CD4-positive, CD25-positive, alpha-beta regulatory T cell (primary cell): Measurements from ENCODE around the gene PRSS12. TPM values are rescaled to one million over a fixed set of nuclear protein-coding genes. Genes with fewer than 3 reads are reported as not detected.

ENCODE experiments used
- ATAC-seq, 2 donors: fragments of 150-1000 bp; cut with Tn5 transposase; one replicate each; pipeline ENCODE4 v1.10.0; 2021; ENCODE audit warnings: low read depth in 2 of 2, moderate number of reproducible peaks in 2 of 2, moderate library complexity in 1 of 2
- DNase-seq, 3 donors: peaks; one replicate each; pipeline versions ENCODE4 v3.0.0 to v3.0.0-alpha.2; 2012 to 2022; ENCODE audit warnings: mixed read lengths in 1 of 3
- H3K27ac ChIP-seq: one replicate; pipeline ENCODE4 v1.7.0; 2013; ENCODE audit warnings: mild to moderate bottlenecking, low read length; ENCODE audit not compliant: insufficient read depth, poor library complexity, severe bottlenecking
- H3K27me3 ChIP-seq: one replicate; pipeline ENCODE4 v1.7.0; 2013; ENCODE audit warnings: low read length; ENCODE audit not compliant: control insufficient read depth, insufficient read depth
- H3K36me3 ChIP-seq: one replicate; pipeline ENCODE4 v1.7.0; 2013; ENCODE audit warnings: mild to moderate bottlenecking, low read length, moderate library complexity; ENCODE audit not compliant: control insufficient read depth, insufficient read depth
- H3K4me1 ChIP-seq: 2 replicates; pipeline ENCODE4 v1.7.0; 2013; ENCODE audit warnings: mild to moderate bottlenecking, low read length; ENCODE audit not compliant: insufficient read depth, control insufficient read depth, poor library complexity, severe bottlenecking
- H3K4me3 ChIP-seq: one replicate; pipeline ENCODE4 v1.7.0; 2013; ENCODE audit warnings: low read depth, mild to moderate bottlenecking, low read length, moderate library complexity
- H3K9me3 ChIP-seq, 2 experiments: 1 replicate in 1 of 2; 2 replicates in 1 of 2; pipeline ENCODE4 v1.7.0; 2013; ENCODE audit warnings: low read length in 2 of 2, mild to moderate bottlenecking in 1 of 2, moderate library complexity in 1 of 2; ENCODE audit not compliant: control insufficient read depth in 2 of 2
- H3K27ac Mint-ChIP-seq, 3 donors: one replicate each; pipeline ENCODE4 v1.8.0; 2020 to 2022; ENCODE audit warnings: mild to moderate bottlenecking in 3 of 3, mixed read lengths in 3 of 3, moderate library complexity in 2 of 3
- H3K27me3 Mint-ChIP-seq: one replicate; pipeline ENCODE4 v1.8.0; 2022; ENCODE audit warnings: mild to moderate bottlenecking, mixed read lengths
- H3K36me3 Mint-ChIP-seq: one replicate; pipeline ENCODE4 v1.8.0; 2020; ENCODE audit warnings: mixed read lengths
- H3K4me1 Mint-ChIP-seq, 4 donors: one replicate each; pipeline ENCODE4 v1.8.0; 2020 to 2022; ENCODE audit warnings: mixed read lengths in 4 of 4, mild to moderate bottlenecking in 1 of 4
- H3K4me3 Mint-ChIP-seq, 4 donors: one replicate each; pipeline ENCODE4 v1.8.0; 2020 to 2022; ENCODE audit warnings: mild to moderate bottlenecking in 4 of 4, mixed read lengths in 4 of 4, moderate library complexity in 3 of 4
- H3K9me3 Mint-ChIP-seq, 7 donors: one replicate each; pipeline ENCODE4 v1.8.0; 2020 to 2022; ENCODE audit warnings: mixed read lengths in 7 of 7, mild to moderate bottlenecking in 3 of 7, moderate library complexity in 2 of 7
- polyA plus RNA-seq, 4 donors: library from polyadenylated mRNA; unstranded; fragments of 300-500 nt; fragmentation: Illumina TruSeq; gene quantifications; one replicate each; pipeline ENCODE4 v1.2.3, GENCODE V29; 2021
- total RNA-seq: library from RNA; stranded (reverse); gene quantifications from one replicate; pipeline ENCODE4 v1.2.3, GENCODE V29; 2022

Gene PRSS12
- total and polyA plus RNA-seq, 5 donors from 2014 or later: 0.05 TPM; not detected in 4

DNA sequence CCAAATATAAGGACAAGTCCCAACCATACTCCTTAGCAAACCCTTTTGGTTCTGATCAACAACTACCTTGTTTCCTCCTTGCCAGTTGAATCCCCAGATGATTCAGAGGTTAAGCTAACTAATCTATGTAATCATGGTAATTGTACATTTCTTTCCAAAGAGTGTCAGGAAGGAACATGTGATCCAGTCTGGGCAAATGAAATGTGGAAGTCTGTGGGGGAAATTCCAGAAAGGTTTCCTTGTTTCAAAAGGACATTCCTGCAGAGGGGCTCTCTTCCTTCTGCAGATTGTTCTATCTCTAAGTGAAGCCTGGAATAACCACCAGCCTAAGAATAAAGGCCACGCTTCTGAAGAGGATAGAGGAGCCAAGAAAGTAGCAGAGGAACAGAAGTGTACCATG lies 7.0 kb downstream of the PRSS12 start:
- Mint-ChIP-seq H3K9me3 (peaks cover 0 to 4% (median 0%) of the 10 kb centered on the region in 7 donors), H3K36me3 (no peaks in the 10 kb centered on the region), H3K27ac (no peak overlapping the region), H3K4me1 (no peaks in the 10 kb centered on the region), H3K27me3 (peaks cover 39% of the 10 kb centered on the region), H3K4me3 (no peak overlapping the region)
- Histone ChIP-seq H3K27ac (no peak overlapping the region), H3K36me3 (no peaks in the 10 kb centered on the region), H3K4me3 (no peak overlapping the region), H3K27me3 (peaks cover 12% of the 10 kb centered on the region), H3K9me3 (no peaks in the 10 kb centered on the region), H3K4me1 (no peaks in the 10 kb centered on the region)
- ATAC-seq: no peak
- no peak for DNase-seq

DNA sequence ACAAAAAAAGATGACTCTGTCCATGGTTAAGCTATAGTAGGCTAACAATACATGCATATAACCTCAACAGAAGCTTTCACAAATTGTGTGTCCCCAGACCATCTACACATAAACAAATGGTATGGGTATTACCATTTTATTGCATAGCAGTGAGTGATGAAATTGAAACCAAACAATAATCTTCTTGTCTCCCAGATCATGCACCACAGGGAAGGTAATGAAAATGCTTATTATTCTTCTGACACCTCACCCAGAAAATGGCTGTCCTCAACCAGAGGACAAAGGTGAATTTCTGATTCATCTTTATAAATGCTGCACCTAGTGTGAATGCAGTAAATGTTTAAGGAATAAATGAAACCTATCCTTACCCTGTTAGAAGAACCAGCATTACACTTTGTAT lies 8.0 kb downstream of the PRSS12 start:
- Histone ChIP-seq H3K36me3 (no peaks in the 10 kb centered on the region), H3K9me3 (no peaks in the 10 kb centered on the region), H3K27me3 (peaks cover 5% of the 10 kb centered on the region), H3K4me3 (no peak overlapping the region), H3K27ac (no peak overlapping the region), H3K4me1 (no peaks in the 10 kb centered on the region)
- Mint-ChIP-seq H3K27me3 (peaks cover 31% of the 10 kb centered on the region), H3K27ac (no peak overlapping the region), H3K4me1 (no peaks in the 10 kb centered on the region), H3K4me3 (no peak overlapping the region), H3K36me3 (no peaks in the 10 kb centered on the region), H3K9me3 (peaks cover 0 to 3% (median 0%) of the 10 kb centered on the region in 7 donors)
- no peak for ATAC-seq
- DNase-seq: no peak

DNA sequence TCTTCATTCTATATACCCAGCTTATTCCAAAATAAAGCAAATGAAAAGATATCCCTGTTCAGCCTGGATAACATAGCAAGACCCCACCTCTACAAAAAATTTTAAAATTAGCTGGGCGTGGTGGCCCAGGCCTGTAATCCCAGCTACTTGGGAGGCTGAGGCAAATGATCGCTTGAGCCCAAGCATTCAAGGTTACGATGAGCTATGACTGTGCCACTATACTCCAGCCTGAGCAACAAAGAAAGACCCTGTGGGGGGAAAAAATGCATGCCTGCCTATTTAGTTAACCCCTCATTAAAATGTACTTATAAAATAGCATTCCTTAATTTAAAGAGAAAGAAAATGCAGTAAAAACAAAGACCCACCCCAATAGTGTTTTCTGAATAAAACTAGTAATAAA lies 9.3 kb downstream of the PRSS12 start:
- no peaks in the 10 kb centered on the region for H3K36me3 ChIP-seq
- H3K9me3 Mint-ChIP-seq: no peaks in the 10 kb centered on the region
- DNase-seq: no peak
- H3K9me3 ChIP-seq: no peaks in the 10 kb centered on the region
- no peak for ATAC-seq
- H3K4me1 ChIP-seq: no peaks in the 10 kb centered on the region
- no peak overlapping the region for H3K4me3 Mint-ChIP-seq
- no peaks in the 10 kb centered on the region for H3K36me3 Mint-ChIP-seq
- no peak overlapping the region for H3K27ac ChIP-seq
- peaks cover 7% of the 10 kb centered on the region for H3K27me3 ChIP-seq
- H3K27ac Mint-ChIP-seq: no peak overlapping the region
- H3K4me3 ChIP-seq: no peak overlapping the region
- H3K4me1 Mint-ChIP-seq: no peaks in the 10 kb centered on the region
- peaks cover 19% of the 10 kb centered on the region for H3K27me3 Mint-ChIP-seq

DNA sequence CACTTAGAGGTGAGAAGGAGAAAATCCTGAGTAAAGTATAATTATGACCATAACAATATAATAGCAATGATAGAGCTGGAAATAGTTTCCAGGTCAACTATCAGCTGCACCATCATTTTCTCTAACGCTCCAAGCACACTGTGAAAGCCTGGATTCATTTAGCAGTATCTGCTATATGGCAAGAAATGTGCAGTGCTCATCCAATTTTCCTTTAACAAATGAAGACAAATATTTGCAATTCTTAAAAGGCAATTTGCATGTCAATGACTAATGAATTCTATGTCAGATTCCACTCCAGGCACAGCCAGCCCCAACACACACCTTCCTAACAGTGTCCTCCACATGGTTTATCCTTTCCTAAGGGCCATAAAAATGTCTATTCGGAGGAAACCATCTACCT lies 12.7 kb downstream of the PRSS12 start:
- Histone ChIP-seq H3K4me3 (no peak overlapping the region), H3K36me3 (no peaks in the 10 kb centered on the region), H3K9me3 (no peaks in the 10 kb centered on the region), H3K4me1 (no peaks in the 10 kb centered on the region), H3K27me3 (peaks cover 5% of the 10 kb centered on the region), H3K27ac (no peak overlapping the region)
- no peak for ATAC-seq
- DNase-seq: no peak
- H3K4me3 Mint-ChIP-seq: no peak overlapping the region
- no peaks in the 10 kb centered on the region for H3K4me1 Mint-ChIP-seq
- H3K9me3 Mint-ChIP-seq: no peaks in the 10 kb centered on the region
- H3K36me3 Mint-ChIP-seq: no peaks in the 10 kb centered on the region
- H3K27ac Mint-ChIP-seq: no peak overlapping the region
- peaks cover 3% of the 10 kb centered on the region for H3K27me3 Mint-ChIP-seq

DNA sequence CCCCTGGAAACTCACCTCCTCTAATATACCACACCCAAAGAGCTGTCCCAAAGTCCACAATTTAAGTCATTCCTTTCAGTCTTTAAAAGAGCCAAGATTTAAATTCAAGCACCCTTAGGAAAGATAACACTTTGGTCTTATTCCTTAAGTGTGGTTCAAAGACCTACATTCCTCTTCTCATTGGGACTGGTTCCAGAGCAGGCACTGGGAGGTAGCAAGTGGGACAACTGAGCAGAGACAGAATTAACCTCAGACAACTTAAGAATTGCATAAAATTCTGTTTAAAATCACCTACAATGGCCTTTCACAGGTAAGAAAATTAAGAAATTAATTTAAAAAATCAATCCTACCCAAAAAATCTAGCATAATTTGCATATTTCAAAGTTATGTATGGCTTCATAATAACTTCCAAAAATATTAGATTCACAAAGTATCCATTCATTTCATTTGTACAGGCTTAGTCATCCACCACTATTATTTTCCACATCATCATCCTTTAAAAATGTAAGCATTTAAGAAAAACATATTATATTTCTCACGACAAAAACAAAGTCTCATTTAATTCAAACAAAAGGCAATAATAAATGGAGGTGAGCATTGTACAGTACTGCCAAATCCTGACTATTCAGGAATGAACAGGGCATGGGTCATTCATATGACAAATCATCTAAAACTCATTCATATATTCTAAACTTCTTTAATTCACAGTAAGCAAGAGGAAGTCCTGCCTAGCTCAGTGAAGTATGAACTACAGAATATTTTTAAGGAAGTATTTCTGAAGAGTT lies 13.6 kb downstream of the PRSS12 start:
- Histone ChIP-seq H3K27ac (no peak overlapping the region), H3K27me3 (peaks cover 1% of the 10 kb centered on the region), H3K4me3 (no peak overlapping the region), H3K9me3 (no peaks in the 10 kb centered on the region), H3K4me1 (no peaks in the 10 kb centered on the region), H3K36me3 (no peaks in the 10 kb centered on the region)
- Mint-ChIP-seq H3K27me3 (no peaks in the 10 kb centered on the region), H3K4me1 (no peaks in the 10 kb centered on the region), H3K27ac (no peak overlapping the region), H3K9me3 (no peaks in the 10 kb centered on the region), H3K4me3 (no peak overlapping the region), H3K36me3 (no peaks in the 10 kb centered on the region)
- no peak for DNase-seq
- no peak for ATAC-seq

DNA sequence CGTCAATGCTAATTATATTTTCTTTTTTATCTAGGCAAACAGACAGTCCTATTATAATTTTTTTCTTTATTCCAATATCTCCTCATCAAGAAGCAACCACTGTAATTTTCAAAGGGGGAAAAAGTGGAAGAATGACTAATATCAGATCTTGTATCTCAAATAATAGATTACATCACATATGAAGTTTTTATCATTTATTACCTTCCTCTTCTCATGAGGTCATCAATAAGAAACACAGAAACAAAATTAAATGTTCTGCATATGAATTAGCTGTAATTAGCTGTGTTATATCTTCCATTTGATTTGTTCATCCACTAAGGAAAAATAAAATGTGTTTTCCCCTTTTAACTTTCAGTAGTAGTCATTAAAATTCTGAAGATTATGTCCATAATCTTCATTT lies 14.3 kb downstream of the PRSS12 start:
- no peaks in the 10 kb centered on the region for H3K9me3 ChIP-seq
- H3K4me3 Mint-ChIP-seq: no peak overlapping the region

DNA sequence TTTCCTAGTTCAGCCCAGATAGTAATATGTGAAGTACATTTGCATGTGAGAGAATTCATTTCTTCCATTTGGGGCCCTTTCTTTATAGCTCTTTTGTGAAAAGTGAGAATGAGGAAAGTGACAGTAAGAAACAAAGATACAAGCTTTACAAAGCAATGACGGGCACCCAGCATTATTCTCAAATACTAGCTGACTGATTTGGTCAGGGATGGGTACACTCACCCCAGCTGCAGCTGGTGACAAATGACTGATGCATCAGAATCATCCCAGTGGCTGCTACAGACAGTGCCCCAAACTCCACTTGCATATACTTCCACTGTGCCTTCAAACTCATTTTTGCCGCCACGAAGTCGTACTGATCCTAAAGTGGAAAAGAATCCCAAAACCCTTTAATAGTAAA lies 14.8 kb downstream of the PRSS12 start:
- Histone ChIP-seq H3K9me3 (no peaks in the 10 kb centered on the region), H3K36me3 (no peaks in the 10 kb centered on the region), H3K27ac (no peak overlapping the region), H3K27me3 (peaks cover 1% of the 10 kb centered on the region), H3K4me1 (no peaks in the 10 kb centered on the region), H3K4me3 (no peak overlapping the region)
- no peaks in the 10 kb centered on the region for H3K27me3 Mint-ChIP-seq
- H3K27ac Mint-ChIP-seq: no peak overlapping the region
- no peaks in the 10 kb centered on the region for H3K4me1 Mint-ChIP-seq
- H3K9me3 Mint-ChIP-seq: no peaks in the 10 kb centered on the region
- no peak for DNase-seq
- no peak overlapping the region for H3K4me3 Mint-ChIP-seq
- no peak for ATAC-seq
- H3K36me3 Mint-ChIP-seq: no peaks in the 10 kb centered on the region

More for the DNA sequence above, 14.3 kb downstream of the PRSS12 start:
- no peak overlapping the region for H3K27ac Mint-ChIP-seq
- no peaks in the 10 kb centered on the region for H3K4me1 ChIP-seq
- H3K27me3 ChIP-seq: peaks cover 1% of the 10 kb centered on the region
- DNase-seq (no peak), ATAC-seq (no peak)
- H3K27ac ChIP-seq: no peak overlapping the region
- no peaks in the 10 kb centered on the region for H3K36me3 ChIP-seq
- no peaks in the 10 kb centered on the region for H3K27me3 Mint-ChIP-seq
- H3K9me3 Mint-ChIP-seq: no peaks in the 10 kb centered on the region
- H3K4me3 ChIP-seq: no peak overlapping the region
- no peaks in the 10 kb centered on the region for H3K36me3 Mint-ChIP-seq
- H3K4me1 Mint-ChIP-seq: no peaks in the 10 kb centered on the region

DNA sequence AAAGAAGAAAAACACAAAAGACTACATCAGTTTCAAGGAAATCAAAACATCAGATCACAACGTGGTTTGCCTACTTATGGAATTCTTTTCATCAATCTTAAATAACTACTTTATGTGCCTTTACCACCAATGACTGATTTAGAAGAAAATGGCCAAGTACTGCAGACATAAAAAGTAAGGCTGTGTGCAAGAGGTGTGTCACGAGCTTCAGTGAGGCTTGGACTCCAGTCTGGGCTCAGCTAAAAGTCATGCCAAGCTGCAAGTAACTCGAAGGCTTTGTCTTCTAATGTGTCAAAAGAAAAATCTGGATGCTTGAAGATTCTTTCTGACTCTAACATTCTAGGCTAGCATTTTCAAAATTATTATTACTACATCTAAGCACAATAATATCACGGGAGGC lies 17.0 kb downstream of the PRSS12 start:
- Histone ChIP-seq H3K9me3 (no peaks in the 10 kb centered on the region), H3K27ac (no peak overlapping the region), H3K4me1 (no peaks in the 10 kb centered on the region), H3K36me3 (no peaks in the 10 kb centered on the region), H3K27me3 (peaks cover 1% of the 10 kb centered on the region), H3K4me3 (no peak overlapping the region)
- H3K27ac Mint-ChIP-seq: no peak overlapping the region
- no peaks in the 10 kb centered on the region for H3K4me1 Mint-ChIP-seq
- H3K27me3 Mint-ChIP-seq: no peaks in the 10 kb centered on the region
- ATAC-seq (no peak), DNase-seq (no peak)
- no peaks in the 10 kb centered on the region for H3K36me3 Mint-ChIP-seq
- H3K4me3 Mint-ChIP-seq: no peak overlapping the region
- H3K9me3 Mint-ChIP-seq: no peaks in the 10 kb centered on the region
